GM12874 (cell line): Measurements from ENCODE around the gene CUX1.

Experiments
- TF ChIP-seq, protein P1 (sequence below): IDR thresholded peaks from 2 replicates; pipeline ENCODE4 v1.5.1; 2011; ENCODE audit warnings: low read depth, mild to moderate bottlenecking, control low read depth, low read length, moderate library complexity; ENCODE audit not compliant: insufficient read depth

Gene CUX1

DNA sequence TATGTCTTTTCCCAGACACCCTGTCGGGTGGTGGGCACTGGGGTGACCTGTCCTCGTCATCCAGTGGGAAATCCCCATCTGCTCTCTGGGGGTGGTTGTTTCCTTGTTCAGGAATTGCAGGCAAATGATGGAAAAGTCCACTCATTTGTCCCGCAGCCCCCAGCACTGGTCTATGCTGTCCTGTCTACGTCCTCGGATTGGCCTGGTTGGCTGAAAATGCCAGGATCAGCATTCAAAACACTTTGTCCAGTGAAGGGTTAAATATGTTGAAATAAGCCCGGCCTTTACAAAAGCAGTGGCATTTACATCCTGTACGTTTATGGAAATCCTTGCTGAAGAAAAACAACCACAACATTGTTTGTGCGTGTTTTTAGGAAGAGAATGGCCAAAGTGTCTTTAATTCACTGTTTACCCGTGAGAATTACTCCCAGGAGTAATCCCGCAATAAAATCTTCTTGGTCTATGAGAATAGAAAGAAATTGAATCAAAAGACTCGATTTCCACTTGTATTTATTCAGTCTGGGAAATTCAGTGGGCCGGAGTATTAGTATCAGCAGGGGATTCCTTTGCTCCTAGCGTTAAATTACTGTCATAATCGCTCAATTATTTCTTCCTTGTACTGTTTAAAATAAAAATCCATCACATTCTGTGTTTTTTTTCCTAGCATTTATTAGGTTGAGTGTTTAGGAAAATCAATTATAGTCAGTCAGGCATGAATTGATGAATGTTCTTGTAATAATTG is 352.4 kb downstream of the CUX1 start:
- TF ChIP-seq, protein P1, sequence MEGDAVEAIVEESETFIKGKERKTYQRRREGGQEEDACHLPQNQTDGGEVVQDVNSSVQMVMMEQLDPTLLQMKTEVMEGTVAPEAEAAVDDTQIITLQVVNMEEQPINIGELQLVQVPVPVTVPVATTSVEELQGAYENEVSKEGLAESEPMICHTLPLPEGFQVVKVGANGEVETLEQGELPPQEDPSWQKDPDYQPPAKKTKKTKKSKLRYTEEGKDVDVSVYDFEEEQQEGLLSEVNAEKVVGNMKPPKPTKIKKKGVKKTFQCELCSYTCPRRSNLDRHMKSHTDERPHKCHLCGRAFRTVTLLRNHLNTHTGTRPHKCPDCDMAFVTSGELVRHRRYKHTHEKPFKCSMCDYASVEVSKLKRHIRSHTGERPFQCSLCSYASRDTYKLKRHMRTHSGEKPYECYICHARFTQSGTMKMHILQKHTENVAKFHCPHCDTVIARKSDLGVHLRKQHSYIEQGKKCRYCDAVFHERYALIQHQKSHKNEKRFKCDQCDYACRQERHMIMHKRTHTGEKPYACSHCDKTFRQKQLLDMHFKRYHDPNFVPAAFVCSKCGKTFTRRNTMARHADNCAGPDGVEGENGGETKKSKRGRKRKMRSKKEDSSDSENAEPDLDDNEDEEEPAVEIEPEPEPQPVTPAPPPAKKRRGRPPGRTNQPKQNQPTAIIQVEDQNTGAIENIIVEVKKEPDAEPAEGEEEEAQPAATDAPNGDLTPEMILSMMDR: no peak

DNA sequence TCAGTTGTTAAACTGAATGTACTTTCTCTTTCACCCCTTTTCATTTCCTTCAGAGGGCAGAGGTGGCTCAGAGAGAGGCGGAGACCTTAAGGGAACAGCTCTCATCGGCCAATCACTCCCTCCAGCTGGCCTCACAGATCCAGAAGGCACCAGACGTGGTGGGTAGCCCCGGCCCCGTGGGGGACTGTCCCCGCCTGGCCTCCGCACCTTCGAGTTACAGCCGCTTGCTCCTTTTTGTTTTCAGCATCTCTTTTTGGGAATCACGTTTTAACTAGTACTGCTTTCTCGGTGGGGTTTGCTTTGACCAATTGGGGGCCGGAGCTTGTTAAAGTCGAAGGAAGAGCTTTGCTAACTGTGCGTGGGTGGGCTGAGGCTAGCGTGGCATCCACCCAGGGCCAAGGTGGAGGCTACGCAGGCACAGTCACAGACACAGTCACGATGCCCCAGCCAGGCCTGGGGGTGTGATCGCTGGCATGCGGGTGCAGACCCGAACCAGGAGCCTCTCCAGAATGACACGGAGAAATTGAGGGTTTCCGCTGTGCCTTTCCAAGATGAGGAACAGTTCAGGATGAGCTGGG is 353.1 kb downstream of the CUX1 start:
- TF ChIP-seq, protein P1: no peak

DNA sequence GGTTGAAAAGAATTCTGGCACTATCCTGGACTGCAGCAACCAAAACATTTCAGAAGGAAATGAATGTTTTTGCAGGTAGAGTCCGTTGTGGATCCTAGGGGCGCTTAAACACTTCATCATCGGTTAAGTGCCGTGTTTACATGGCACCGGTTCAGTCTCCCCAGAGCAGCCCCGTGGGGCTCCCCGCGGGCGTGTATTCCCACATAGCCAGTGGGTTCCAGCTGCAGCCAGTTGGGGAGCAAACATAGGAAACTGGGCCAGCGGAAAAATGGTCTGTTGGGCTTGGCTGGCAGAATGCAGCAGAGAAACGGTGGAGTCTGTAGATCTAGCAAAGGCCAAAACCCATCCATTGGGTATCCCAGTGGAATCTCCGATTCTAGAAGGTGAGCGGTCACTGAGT is 356.2 kb downstream of the CUX1 start:
- TF ChIP-seq, protein P1: no peak

DNA sequence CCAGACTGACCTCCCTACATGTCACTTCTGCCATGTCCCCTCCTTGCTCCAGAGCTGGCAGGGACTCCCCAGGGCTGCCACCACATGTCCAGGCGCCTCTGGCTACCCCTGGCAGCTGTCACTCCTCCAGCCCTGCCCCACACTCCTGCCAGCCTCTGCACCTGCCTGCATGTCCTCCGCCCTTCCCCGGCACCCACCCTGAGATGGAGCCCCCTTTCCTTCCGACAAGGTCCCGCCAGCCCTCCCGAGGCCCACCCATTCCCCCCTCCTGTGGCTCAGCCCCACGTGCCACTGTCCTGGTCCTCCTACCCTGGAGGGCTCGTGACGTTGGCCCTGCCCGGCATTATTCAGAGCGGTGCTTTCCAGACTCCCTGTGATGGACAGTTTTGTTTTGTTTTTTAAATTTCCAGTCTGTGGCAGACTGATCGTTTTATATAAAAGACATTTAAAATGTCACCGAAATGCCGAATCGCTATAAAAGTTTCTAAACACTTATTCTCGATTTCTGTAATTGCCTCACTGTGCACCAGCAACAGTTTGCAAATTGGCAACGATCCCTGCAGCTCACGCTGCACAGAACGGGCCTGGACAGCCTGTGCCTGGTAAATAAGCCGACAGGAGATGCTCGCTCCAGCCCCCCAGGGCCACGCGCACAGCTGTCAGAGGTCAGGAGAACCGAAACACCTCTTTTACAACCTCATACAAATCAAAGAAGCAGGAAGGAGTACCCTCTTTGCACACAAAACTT is 358.2 kb downstream of the CUX1 start:
- TF ChIP-seq, protein P1: no peak

DNA sequence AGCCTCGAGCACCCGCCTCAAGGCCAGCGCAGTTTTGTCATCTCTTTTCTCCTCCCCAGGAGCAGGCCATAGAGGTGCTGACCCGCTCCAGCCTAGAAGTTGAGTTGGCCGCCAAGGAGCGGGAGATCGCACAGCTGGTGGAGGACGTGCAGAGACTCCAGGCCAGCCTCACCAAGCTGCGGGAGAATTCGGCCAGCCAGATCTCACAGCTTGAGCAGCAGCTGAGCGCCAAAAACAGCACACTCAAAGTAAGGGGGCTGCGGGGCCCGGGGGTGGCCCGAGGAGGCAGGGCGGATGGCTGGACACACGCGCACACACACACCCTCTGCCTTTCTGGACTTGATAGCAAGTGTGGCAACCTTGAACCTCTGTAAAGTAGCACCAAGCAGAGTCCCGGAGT is 361.0 kb downstream of the CUX1 start:
- TF ChIP-seq, protein P1: no peak

DNA sequence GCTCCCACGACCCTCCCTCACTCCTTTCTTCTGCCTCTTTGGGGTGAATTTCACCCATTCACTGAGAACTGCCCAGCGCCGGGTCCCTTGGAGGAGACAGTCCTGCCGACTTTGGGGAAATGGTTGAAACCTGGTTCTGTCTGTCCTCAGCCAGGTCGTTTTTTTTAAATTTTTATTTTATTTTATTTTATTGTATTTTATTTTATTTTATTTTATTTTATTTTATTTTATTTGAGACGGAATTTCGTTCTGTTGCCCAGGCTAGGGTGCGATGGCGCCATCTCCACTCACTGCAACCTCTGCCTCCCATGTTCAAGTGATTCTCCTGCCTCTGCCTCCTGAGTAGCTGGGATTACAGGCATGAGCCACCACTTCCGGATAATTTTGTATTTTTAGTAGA is 363.3 kb downstream of the CUX1 start:
- TF ChIP-seq, protein P1: no peak

DNA sequence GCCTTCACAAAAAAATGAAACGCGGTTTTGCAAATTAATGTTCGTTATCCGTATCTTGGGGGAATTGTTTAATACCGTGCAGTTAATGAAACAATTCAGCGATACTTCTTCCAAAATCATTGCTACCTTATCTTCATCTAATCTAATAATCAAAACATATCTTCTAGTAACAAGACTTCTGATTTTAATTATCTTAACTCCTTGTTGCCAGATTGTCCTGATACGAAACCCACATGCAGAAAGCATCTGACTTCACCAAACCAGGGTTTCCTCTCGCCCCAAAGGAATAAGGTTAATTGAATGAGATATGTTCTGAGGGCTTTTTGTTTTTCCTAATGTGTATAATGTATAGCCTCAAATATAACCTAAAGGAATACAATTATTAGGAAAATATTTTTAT is 364.1 kb downstream of the CUX1 start:
- TF ChIP-seq, protein P1: no peak
